Fibroblast of the aortic adventitia (primary cell): Measurements from ENCODE around the gene DBF4B. TPM values are rescaled to one million over a fixed set of nuclear protein-coding genes. Genes with fewer than 3 reads are reported as not detected.

Experiments used
- DNase-seq: peaks from one replicate; pipeline ENCODE4 v3.0.0-alpha.2; 2010; ENCODE audit warnings: low read depth
- H3K4me3 ChIP-seq: 2 replicates; pipeline ENCODE4 v1.5.1; 2011; ENCODE audit warnings: low read depth, mild to moderate bottlenecking, control low read depth, low read length, moderate library complexity
- CTCF ChIP-seq: IDR thresholded peaks from 2 replicates; pipeline ENCODE4 v1.5.1; 2011; ENCODE audit warnings: mild to moderate bottlenecking, low read length, control low read depth, inconsistent platforms; ENCODE audit not compliant: insufficient read depth
- total RNA-seq: library from RNA; depleted of rRNA; stranded (reverse); fragments of >200 nt; gene quantifications from 2 replicates; pipeline ENCODE4 v1.2.3, GENCODE V29; 2012; ENCODE audit warnings: low replicate concordance

DBF4B gene
- 4.9 and 5.2 TPM in 2 replicates for total RNA-seq

- no peak for TF ChIP-seq CTCF
- DNase-seq: peak; percentile 95
- H3K4me3 ChIP-seq: peak within 1 kb of the TSS; percentile 97
Measured at GRCh38 chr17:44708401-44709263, at the start of gene DBF4B. DBF4B (plus strand) TSS chr17:44708665; CDS start chr17:44708821, 156 bp downstream.

- no peak for TF ChIP-seq CTCF
- no peak for DNase-seq
- H3K4me3 ChIP-seq: no peak overlapping the region
Measured at GRCh38 chr17:44661835-44662234, 46.6 kb upstream of the DBF4B start.

DNA sequence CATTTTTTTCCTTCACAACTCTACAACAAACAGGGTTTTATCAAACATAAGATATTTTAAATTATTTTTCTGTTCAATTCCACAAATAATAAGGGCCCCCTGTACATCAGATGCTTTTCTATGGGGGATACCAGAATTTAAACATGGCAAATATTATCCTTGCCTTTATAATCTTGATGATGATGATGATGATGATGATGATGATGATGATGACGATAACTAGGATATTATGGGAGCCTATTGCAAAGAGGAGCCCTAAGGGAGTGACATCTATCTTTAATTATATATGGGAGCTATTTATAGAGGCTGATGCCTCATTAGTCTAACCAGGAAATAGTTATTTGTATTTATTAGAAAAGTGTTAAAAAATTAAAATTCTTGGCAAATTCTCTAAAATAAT lies 45.4 kb upstream of the DBF4B start:
- DNase-seq: no peak
- TF ChIP-seq CTCF: no peak
- no peak overlapping the region for H3K4me3 ChIP-seq

DNA sequence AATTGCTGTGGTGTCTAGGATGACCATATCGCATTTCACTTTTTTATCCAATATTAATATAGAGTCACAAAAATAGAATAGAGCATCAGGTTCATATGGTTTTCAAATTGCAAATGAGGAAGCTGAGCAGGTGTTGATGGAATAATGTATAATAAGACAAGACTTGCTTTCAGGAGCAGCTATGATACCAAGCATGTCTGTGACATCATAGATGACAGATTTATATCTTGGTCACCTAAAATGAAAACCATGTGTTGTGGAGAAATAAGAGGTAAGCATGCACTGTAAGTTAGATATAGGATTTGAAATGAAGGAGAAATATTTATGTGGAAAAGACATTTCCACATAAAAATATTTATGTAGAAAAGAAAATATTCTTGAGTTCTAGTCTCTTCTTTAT lies 43.6 kb upstream of the DBF4B start:
- H3K4me3 ChIP-seq: no peak overlapping the region
- TF ChIP-seq CTCF: no peak
- DNase-seq: no peak

DNA sequence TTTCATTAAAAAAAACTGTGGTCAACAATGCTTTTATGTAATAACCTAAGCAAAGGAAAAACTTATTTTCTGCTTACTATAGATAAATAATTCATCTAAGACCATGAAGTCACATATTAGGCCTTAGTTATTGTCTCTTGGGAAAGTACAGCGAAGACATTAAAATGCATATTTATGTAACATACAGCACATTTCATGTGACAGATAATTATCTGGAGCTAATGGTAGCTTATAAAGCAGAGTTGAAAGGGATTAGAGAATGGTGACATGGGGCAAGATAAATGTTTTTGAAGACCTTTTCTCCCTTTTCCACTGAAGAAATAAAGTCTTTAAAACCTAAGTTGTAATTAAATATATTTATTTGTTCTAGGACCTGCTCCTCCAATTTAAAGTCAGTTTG lies 42.5 kb upstream of the DBF4B start:
- no peak for DNase-seq
- no peak for TF ChIP-seq CTCF
- no peak overlapping the region for H3K4me3 ChIP-seq

- TF ChIP-seq CTCF: peak; percentile 76
Measured at GRCh38 chr17:44672479-44673093, 35.9 kb upstream of the DBF4B start.

More at GRCh38 chr17:44672479-44673093, 35.9 kb upstream of the DBF4B start:
- H3K4me3 ChIP-seq: no peak overlapping the region
- peak; percentile 55 for DNase-seq
